HepG2 (cell line): ENCODE measurements around the gene NKD1.

Source experiments
- EP300 ChIP-seq, 3 experiments: sonication (generic) in 1 of 3; formaldehyde crosslinking in 1 of 3; IDR thresholded peaks; 2 replicates each; pipeline versions ENCODE4 v1.5.1 to v1.6.1; 2011 to 2020; ENCODE audit warnings: low read depth in 2 of 3, low read length in 2 of 3, borderline replicate concordance in 1 of 3, improper control_type of control experiment in 1 of 3, mild to moderate bottlenecking in 1 of 3, missing genetic modification reagents in 1 of 3, moderate library complexity in 1 of 3
- FOXK1 ChIP-seq: sonication (generic); formaldehyde crosslinking; IDR thresholded peaks from 2 replicates; pipeline ENCODE4 v1.4.0; 2020; ENCODE audit warnings: low read depth, missing genetic modification reagents, borderline replicate concordance
- KDM5A ChIP-seq: fragments of 200-600 bp; sonication (generic); IDR thresholded peaks from 2 replicates; pipeline ENCODE4 v1.7.0; 2018; ENCODE audit warnings: antibody characterized with exemption, mild to moderate bottlenecking, low read length, borderline replicate concordance
- POLR2AphosphoS2 ChIP-seq: IDR thresholded peaks from 2 replicates; pipeline ENCODE4 v1.6.1; 2011; ENCODE audit warnings: low read depth, low read length, improper control_type of control experiment
- TAF1 ChIP-seq: sonication (generic); formaldehyde crosslinking; IDR thresholded peaks from 2 replicates; pipeline ENCODE4 v1.4.0; 2020; ENCODE audit warnings: missing genetic modification reagents
- ZKSCAN1 ChIP-seq: fragments of 150-350 bp; IDR thresholded peaks from 2 replicates; pipeline ENCODE4 v1.6.1; 2014; ENCODE audit warnings: low read length
- TF ChIP-seq, protein P1 (sequence below): sonication (generic); formaldehyde crosslinking; IDR thresholded peaks from 2 replicates; pipeline ENCODE4 v1.5.0; 2020; ENCODE audit warnings: mild to moderate bottlenecking, missing genetic modification reagents, moderate library complexity
- TF ChIP-seq, protein P2 (sequence below): sonication (generic); formaldehyde crosslinking; IDR thresholded peaks from 2 replicates; pipeline ENCODE4 v1.5.1; 2020; ENCODE audit warnings: mild to moderate bottlenecking, missing genetic modification reagents, borderline replicate concordance

DNA sequence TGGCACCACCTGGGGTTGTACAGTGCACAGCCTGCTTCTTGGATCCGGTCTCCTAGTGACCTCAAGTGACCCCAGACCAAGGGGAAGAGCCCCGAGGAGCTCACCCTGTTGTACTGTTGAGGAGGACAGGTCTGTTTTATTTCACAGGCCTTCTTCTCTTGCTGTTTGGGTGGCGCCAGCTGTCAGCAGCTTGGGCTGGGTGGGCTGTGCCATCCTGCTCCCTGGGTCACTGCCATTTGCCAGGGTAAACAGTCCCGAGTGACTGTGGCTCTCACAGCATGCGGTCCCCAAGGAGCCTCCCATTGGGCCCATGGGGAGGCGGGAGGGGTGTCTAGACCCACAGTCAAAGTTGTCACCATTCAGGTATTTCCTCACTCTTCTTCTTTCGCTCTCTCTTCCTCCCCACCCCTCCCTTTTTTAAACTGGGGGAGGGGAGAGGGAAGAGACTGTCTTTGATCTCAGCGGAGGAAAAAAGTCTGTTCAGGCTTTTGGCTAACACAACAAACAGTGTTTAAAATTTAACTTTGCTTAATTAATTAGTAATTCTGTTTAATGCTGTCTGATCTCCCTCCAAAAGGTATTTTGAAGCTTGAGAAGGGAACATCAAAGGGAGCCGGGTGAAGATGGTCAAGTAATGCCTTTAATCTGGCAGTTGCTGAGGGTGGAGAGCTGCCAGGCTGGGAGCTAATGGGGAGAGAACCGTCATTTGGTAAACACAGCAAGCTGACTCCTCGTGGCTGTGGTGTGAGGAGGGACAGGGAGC is 68.9 kb downstream of the NKD1 start:
- TF ChIP-seq KDM5A (no peak), FOXK1 (CRISPR knock-in tag) (peak; percentile 50; the same call in 1 of the 2 replicates), POLR2AphosphoS2 (0 out of 2 replicates have a peak, but pooled peaks have one; percentile 36), EP300 (IDR thresholded peaks at IDR 0.05; ENCODE audit: low read depth in 2 of 2, low read length in 2 of 2) (peak in 1 of 2 experiments; percentile 35; a peak in 1 of 4 replicates), EP300 (CRISPR knock-in tag; IDR thresholded peaks at IDR 0.05; ENCODE audit: borderline replicate concordance) (peak; percentile 50), TAF1 (CRISPR knock-in tag) (no peak), ZKSCAN1 (no peak)
- TF ChIP-seq, protein P1, sequence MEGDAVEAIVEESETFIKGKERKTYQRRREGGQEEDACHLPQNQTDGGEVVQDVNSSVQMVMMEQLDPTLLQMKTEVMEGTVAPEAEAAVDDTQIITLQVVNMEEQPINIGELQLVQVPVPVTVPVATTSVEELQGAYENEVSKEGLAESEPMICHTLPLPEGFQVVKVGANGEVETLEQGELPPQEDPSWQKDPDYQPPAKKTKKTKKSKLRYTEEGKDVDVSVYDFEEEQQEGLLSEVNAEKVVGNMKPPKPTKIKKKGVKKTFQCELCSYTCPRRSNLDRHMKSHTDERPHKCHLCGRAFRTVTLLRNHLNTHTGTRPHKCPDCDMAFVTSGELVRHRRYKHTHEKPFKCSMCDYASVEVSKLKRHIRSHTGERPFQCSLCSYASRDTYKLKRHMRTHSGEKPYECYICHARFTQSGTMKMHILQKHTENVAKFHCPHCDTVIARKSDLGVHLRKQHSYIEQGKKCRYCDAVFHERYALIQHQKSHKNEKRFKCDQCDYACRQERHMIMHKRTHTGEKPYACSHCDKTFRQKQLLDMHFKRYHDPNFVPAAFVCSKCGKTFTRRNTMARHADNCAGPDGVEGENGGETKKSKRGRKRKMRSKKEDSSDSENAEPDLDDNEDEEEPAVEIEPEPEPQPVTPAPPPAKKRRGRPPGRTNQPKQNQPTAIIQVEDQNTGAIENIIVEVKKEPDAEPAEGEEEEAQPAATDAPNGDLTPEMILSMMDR (CRISPR knock-in tag) = no peak
- TF ChIP-seq, protein P2, sequence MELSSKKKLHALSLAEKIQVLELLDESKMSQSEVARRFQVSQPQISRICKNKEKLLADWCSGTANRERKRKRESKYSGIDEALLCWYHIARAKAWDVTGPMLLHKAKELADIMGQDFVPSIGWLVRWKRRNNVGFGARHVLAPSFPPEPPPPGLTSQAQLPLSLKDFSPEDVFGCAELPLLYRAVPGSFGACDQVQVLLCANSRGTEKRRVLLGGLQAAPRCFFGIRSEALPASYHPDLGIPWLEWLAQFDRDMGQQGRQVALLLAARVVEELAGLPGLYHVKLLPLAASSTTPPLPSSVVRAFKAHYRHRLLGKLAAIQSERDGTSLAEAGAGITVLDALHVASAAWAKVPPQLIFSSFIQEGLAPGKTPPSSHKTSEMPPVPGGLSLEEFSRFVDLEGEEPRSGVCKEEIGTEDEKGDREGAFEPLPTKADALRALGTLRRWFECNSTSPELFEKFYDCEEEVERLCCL (CRISPR knock-in tag) = no peak
